ENCODE results near the gene SORCS2. TPM values are rescaled to one million over a fixed set of nuclear protein-coding genes. Genes with fewer than 3 reads are reported as not detected.

The SORCS2 gene
- total and polyA plus RNA-seq, 2 donors (not counting 1 experiment from before 2014, with no cell fraction given): not detected

GRCh38 chr4:7614350-7614949 is 422.1 kb downstream of the SORCS2 start:
- no peaks in the 10 kb centered on the region for H3K36me3 ChIP-seq (replicated peaks in 1 of 2; ENCODE audit: control extremely low read depth in 1 of 2, control insufficient read depth in 1 of 2, extremely low read depth in 1 of 2, insufficient read depth in 2 of 2, low read length in 1 of 2)
- no peak overlapping the region for H2AFZ ChIP-seq (ENCODE audit: insufficient read depth, low read depth, low read length, poor library complexity, severe bottlenecking)
- DNase-seq: no peak
- intact Hi-C loops (cut with micrococcal nuclease): no loop called here
- no peaks in the 10 kb centered on the region for H3K79me2 ChIP-seq (ENCODE audit: control insufficient read depth, insufficient read depth, low read length)
- H3K4me1 ChIP-seq (ENCODE audit: control insufficient read depth in 2 of 2, insufficient read depth in 2 of 2, low read length in 2 of 2): no peaks in the 10 kb centered on the region
- no peaks in the 10 kb centered on the region for H4K20me1 ChIP-seq (ENCODE audit: control insufficient read depth, insufficient read depth, low read length, poor library complexity, severe bottlenecking)
- peaks cover 5% of the 10 kb centered on the region for H3K27me3 Mint-ChIP-seq
- H3K4me3 Mint-ChIP-seq: no peak overlapping the region
- H3K9me3 Mint-ChIP-seq (ENCODE audit: insufficient read depth): peaks cover 2% of the 10 kb centered on the region
- ChIA-PET POLR2A (no interaction called here), CTCF (no interaction called here)
- no peak overlapping the region for H3K4me2 ChIP-seq (replicated peaks; ENCODE audit: low read depth, low read length, poor library complexity, severe bottlenecking)
- TF ChIP-seq EZH2 (IDR thresholded peaks at IDR 0.05; ENCODE audit: borderline replicate concordance, insufficient read depth, low read depth, low read length, poor library complexity, severe bottlenecking): no peak
- TF ChIP-seq CTCF (IDR thresholded peaks at IDR 0.05): no peak
- peaks cover 0 to 29% (median 0%) of the 10 kb centered on the region in 3 donors for H3K9me3 ChIP-seq (ENCODE audit: control extremely low read depth in 1 of 3, control insufficient read depth in 2 of 3, insufficient read depth in 1 of 3, low read length in 2 of 3)
- WGBS (ENCODE audit: insufficient coverage): 91% methylated on average over 1 of the region's 1 CpG
- no peaks in the 10 kb centered on the region for H3K4me1 Mint-ChIP-seq
- no peak overlapping the region for H3K27ac ChIP-seq (ENCODE audit: low read length in 2 of 2)
- no peak for ATAC-seq (ENCODE audit: low read depth)
- no peak overlapping the region for H3K9ac ChIP-seq (ENCODE audit: low read length)
- no peak overlapping the region for H3K4me3 ChIP-seq (ENCODE audit: control extremely low read depth in 1 of 5, extremely low read depth in 1 of 5, insufficient read depth in 1 of 5, low read depth in 2 of 5, low read length in 4 of 5)
- no peak overlapping the region for H3K27ac Mint-ChIP-seq
- no peaks in the 10 kb centered on the region for H3K27me3 ChIP-seq (replicated peaks in 1 of 4; ENCODE audit: control extremely low read depth in 1 of 4, control insufficient read depth in 3 of 4, insufficient read depth in 4 of 4, low read length in 3 of 4)

- ChIA-PET CTCF (no interaction called here), POLR2A (no interaction called here)
- Mint-ChIP-seq H3K27ac (no peak overlapping the region), H3K9me3 (ENCODE audit: insufficient read depth) (peaks cover 2% of the 10 kb centered on the region), H3K4me3 (no peak overlapping the region), H3K4me1 (no peaks in the 10 kb centered on the region), H3K27me3 (peaks cover 2% of the 10 kb centered on the region)
- no peak overlapping the region for H3K9ac ChIP-seq (ENCODE audit: low read length)
- no peaks in the 10 kb centered on the region for H3K36me3 ChIP-seq (replicated peaks in 1 of 2; ENCODE audit: control extremely low read depth in 1 of 2, control insufficient read depth in 1 of 2, extremely low read depth in 1 of 2, insufficient read depth in 2 of 2, low read length in 1 of 2)
- no peak for TF ChIP-seq EZH2 (IDR thresholded peaks at IDR 0.05; ENCODE audit: borderline replicate concordance, insufficient read depth, low read depth, low read length, poor library complexity, severe bottlenecking)
- TF ChIP-seq CTCF (IDR thresholded peaks at IDR 0.05): no peak
- no peaks in the 10 kb centered on the region for H3K4me1 ChIP-seq (ENCODE audit: control insufficient read depth in 2 of 2, insufficient read depth in 2 of 2, low read length in 2 of 2)
- intact Hi-C loops (cut with micrococcal nuclease): no loop called here
- no peak overlapping the region for H2AFZ ChIP-seq (ENCODE audit: insufficient read depth, low read depth, low read length, poor library complexity, severe bottlenecking)
- peaks cover 0 to 23% (median 0%) of the 10 kb centered on the region in 3 donors for H3K9me3 ChIP-seq (ENCODE audit: control extremely low read depth in 1 of 3, control insufficient read depth in 2 of 3, insufficient read depth in 1 of 3, low read length in 2 of 3)
- ATAC-seq (ENCODE audit: low read depth) (no peak), DNase-seq (no peak)
- no peak overlapping the region for H3K4me3 ChIP-seq (ENCODE audit: control extremely low read depth in 1 of 5, extremely low read depth in 1 of 5, insufficient read depth in 1 of 5, low read depth in 2 of 5, low read length in 4 of 5)
- no peak overlapping the region for H3K4me2 ChIP-seq (replicated peaks; ENCODE audit: low read depth, low read length, poor library complexity, severe bottlenecking)
- 100% methylated on average over 1 of the region's 3 CpGs for WGBS (ENCODE audit: insufficient coverage)
- H3K27ac ChIP-seq (ENCODE audit: low read length in 2 of 2): no peak overlapping the region
- H4K20me1 ChIP-seq (ENCODE audit: control insufficient read depth, insufficient read depth, low read length, poor library complexity, severe bottlenecking): no peaks in the 10 kb centered on the region
- no peaks in the 10 kb centered on the region for H3K79me2 ChIP-seq (ENCODE audit: control insufficient read depth, insufficient read depth, low read length)
- H3K27me3 ChIP-seq (replicated peaks in 1 of 4; ENCODE audit: control extremely low read depth in 1 of 4, control insufficient read depth in 3 of 4, insufficient read depth in 4 of 4, low read length in 3 of 4): no peaks in the 10 kb centered on the region
Observed at GRCh38 chr4:7616193-7616592, 423.9 kb downstream of the SORCS2 start.
